ENCODE data around the gene GNAQ.

The GNAQ gene

DNA sequence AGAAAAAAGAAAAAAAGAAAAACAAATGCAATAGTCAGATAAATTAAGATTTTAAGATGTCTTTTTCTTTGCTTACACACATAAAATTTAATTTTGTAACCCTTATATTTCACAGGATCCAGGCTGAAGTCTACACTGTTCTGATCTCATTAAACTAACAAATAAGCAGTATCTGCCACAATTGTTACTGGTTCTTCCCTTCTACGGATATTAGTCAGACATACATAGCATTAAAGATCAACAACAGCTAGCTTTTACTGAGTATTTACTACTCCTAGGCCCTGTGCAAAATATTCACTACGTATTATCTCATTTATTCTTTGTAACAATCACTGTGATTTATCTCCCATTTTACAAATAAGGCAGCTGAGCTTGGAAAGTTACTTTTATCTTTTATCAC lies 34.9 kb downstream of the GNAQ start:
- no peaks in the 10 kb centered on the region for H3K27me3 ChIP-seq
- intact Hi-C loops (cut with DNase I; ENCODE audit: low total_unique reads) = no loop called here
- no peaks in the 10 kb centered on the region for H3K36me3 ChIP-seq
- TF ChIP-seq, protein P1, sequence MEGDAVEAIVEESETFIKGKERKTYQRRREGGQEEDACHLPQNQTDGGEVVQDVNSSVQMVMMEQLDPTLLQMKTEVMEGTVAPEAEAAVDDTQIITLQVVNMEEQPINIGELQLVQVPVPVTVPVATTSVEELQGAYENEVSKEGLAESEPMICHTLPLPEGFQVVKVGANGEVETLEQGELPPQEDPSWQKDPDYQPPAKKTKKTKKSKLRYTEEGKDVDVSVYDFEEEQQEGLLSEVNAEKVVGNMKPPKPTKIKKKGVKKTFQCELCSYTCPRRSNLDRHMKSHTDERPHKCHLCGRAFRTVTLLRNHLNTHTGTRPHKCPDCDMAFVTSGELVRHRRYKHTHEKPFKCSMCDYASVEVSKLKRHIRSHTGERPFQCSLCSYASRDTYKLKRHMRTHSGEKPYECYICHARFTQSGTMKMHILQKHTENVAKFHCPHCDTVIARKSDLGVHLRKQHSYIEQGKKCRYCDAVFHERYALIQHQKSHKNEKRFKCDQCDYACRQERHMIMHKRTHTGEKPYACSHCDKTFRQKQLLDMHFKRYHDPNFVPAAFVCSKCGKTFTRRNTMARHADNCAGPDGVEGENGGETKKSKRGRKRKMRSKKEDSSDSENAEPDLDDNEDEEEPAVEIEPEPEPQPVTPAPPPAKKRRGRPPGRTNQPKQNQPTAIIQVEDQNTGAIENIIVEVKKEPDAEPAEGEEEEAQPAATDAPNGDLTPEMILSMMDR (IDR thresholded peaks at IDR 0.05) = no peak
- H3K9me3 ChIP-seq = no peaks in the 10 kb centered on the region
- no peak overlapping the region for H3K4me3 ChIP-seq
- H3K27ac ChIP-seq = no peak overlapping the region
- peaks cover 0 to 45% (median 10%) of the 10 kb centered on the region in 4 donors for H3K4me1 ChIP-seq
- DNase-seq = no peak

DNA sequence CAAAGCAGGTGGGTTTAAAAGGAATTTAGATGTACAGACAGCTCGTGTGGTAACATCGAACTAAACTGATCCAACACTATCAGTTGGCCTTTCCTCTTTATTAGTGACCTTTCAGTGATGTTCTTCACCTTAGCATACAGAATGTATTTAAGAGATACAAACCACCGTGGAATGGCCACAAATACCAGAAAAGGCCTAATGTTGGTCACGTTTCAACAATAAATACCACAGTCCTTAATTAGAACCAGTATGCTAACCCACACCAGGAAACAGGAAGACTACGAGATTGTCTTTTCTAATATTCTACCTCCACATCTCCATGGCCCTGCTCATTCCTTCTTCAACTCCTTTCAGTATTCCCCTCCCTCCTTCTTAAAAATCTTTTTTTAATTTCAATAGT lies 40.4 kb downstream of the GNAQ start:
- H3K36me3 ChIP-seq = no peaks in the 10 kb centered on the region
- TF ChIP-seq, protein P1 (IDR thresholded peaks at IDR 0.05) = no peak
- H3K27ac ChIP-seq = no peak overlapping the region
- H3K4me3 ChIP-seq = no peak overlapping the region
- no peak for DNase-seq
- peaks cover 0 to 30% (median 11%) of the 10 kb centered on the region in 4 donors for H3K4me1 ChIP-seq
- intact Hi-C loops (cut with DNase I; ENCODE audit: low total_unique reads) = no loop called here
- H3K9me3 ChIP-seq = no peaks in the 10 kb centered on the region
- no peaks in the 10 kb centered on the region for H3K27me3 ChIP-seq

GRCh38 chr9:77989909-77990308 lies 41.7 kb downstream of the GNAQ start:
- no peak for DNase-seq
- Histone ChIP-seq H3K9me3 (no peaks in the 10 kb centered on the region), H3K36me3 (no peaks in the 10 kb centered on the region), H3K27me3 (no peaks in the 10 kb centered on the region), H3K4me1 (peaks cover 0 to 30% (median 11%) of the 10 kb centered on the region in 4 donors), H3K27ac (no peak overlapping the region), H3K4me3 (no peak overlapping the region)
- TF ChIP-seq, protein P1 (IDR thresholded peaks at IDR 0.05) = no peak
- intact Hi-C loops (cut with DNase I; ENCODE audit: low total_unique reads) = no loop called here

DNA sequence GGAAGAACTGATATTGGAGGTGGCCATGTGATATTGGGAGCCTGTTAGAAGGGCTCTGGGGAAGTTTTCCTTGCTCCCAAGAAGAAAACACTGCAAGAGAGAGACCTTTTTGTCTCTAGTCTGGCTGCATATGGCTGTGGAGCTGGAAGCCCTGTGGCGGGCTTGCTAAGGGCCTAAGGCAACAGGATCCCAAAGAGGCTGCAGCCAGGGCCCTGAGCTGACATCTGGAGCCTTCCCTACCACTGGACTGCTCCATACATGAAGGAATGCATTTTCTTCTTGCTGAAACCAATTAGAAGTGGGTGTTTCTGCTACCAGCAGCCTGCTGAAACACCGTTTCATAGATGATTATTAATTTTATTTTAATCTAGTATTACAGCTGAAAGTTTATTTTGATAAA lies 42.2 kb downstream of the GNAQ start:
- TF ChIP-seq, protein P1 (IDR thresholded peaks at IDR 0.05) = no peak
- H3K27ac ChIP-seq = no peak overlapping the region
- intact Hi-C loops (cut with DNase I; ENCODE audit: low total_unique reads) = no loop called here

DNA sequence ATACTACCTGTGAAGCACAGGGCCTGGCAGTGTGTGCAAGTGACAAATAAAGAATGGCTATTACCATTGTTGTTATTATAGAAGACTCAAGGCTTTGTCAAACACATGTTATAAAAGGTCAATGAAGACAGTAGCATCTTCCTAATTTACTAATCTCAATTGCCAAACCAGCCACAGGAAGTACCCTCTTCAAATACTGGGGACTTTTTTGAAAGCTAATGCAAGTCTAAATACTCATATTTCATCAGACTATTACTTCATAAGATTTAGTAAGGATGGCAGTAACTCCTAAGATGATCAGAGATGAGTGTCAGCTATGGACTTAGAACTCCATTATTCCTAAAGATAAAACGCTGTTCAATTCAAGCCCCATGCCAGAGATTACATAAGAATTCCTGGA lies 43.0 kb downstream of the GNAQ start:
- H3K27me3 ChIP-seq = no peaks in the 10 kb centered on the region
- H3K4me3 ChIP-seq = no peak overlapping the region
- no peak overlapping the region for H3K27ac ChIP-seq
- H3K9me3 ChIP-seq = no peaks in the 10 kb centered on the region
- TF ChIP-seq, protein P1 (IDR thresholded peaks at IDR 0.05) = no peak
- DNase-seq = no peak
- intact Hi-C loops (cut with DNase I; ENCODE audit: low total_unique reads) = no loop called here
- no peaks in the 10 kb centered on the region for H3K36me3 ChIP-seq
- H3K4me1 ChIP-seq = peaks cover 0 to 30% (median 11%) of the 10 kb centered on the region in 4 donors

More for the DNA sequence above, 42.2 kb downstream of the GNAQ start:
- no peaks in the 10 kb centered on the region for H3K27me3 ChIP-seq
- H3K9me3 ChIP-seq = no peaks in the 10 kb centered on the region
- no peak overlapping the region for H3K4me3 ChIP-seq
- no peaks in the 10 kb centered on the region for H3K36me3 ChIP-seq
- DNase-seq = no peak
- H3K4me1 ChIP-seq = peaks cover 0 to 30% (median 11%) of the 10 kb centered on the region in 4 donors

Measured in tibial artery (tissue), 4 donors.